Keratinocyte (primary cell): ENCODE data around the gene GJD2. TPM values are rescaled to one million over a fixed set of nuclear protein-coding genes. Genes with fewer than 3 reads are reported as not detected.

Experiments used
- DNase-seq: peaks from one replicate; pipeline ENCODE4 v3.0.0-alpha.2; 2011; ENCODE audit warnings: low read depth, missing footprints, low spot score
- FAIRE-seq: peaks from 2 replicates; lab custom pipeline; 2011; peaks lifted over from hg19 to GRCh38; lab: Jason Lieb, UNC
- H2AFZ ChIP-seq: 2 replicates; pipeline ENCODE4 v1.6.0; 2012; ENCODE audit warnings: low read length, control low read depth, inconsistent platforms; ENCODE audit not compliant: control insufficient read depth
- H3K27ac ChIP-seq: 2 replicates; pipeline ENCODE4 v1.5.1; 2011; ENCODE audit warnings: low read length; ENCODE audit not compliant: control insufficient read depth, insufficient read depth
- H3K27me3 ChIP-seq: 3 replicates; pipeline ENCODE4 v1.6.0; 2011; ENCODE audit warnings: low read length; ENCODE audit not compliant: control insufficient read depth, insufficient read depth; ENCODE audit errors: extremely low read depth
- H3K36me3 ChIP-seq, 2 experiments: 2 replicates in 1 of 2; 3 replicates in 1 of 2; pipeline ENCODE4 v1.5.1; 2011; ENCODE audit warnings: low read length in 2 of 2, mild to moderate bottlenecking in 1 of 2; ENCODE audit not compliant: control insufficient read depth in 2 of 2, insufficient read depth in 2 of 2; ENCODE audit errors: extremely low read depth in 1 of 2
- H3K4me1 ChIP-seq: 3 replicates; pipeline ENCODE4 v1.5.1; 2011; ENCODE audit warnings: low read length; ENCODE audit not compliant: control insufficient read depth, insufficient read depth; ENCODE audit errors: extremely low read depth
- H3K4me2 ChIP-seq: 3 replicates; pipeline ENCODE4 v1.6.0; 2011; ENCODE audit warnings: low read depth, low read length; ENCODE audit not compliant: control insufficient read depth, insufficient read depth; ENCODE audit errors: extremely low read depth
- H3K4me3 ChIP-seq, 3 experiments: fragments of 200-600 bp in 1 of 3; sonication (generic) in 1 of 3; 2 replicates in 2 of 3; 3 replicates in 1 of 3; pipeline ENCODE4 v1.5.1; 2011 to 2016; ENCODE audit warnings: low read length in 3 of 3, mild to moderate bottlenecking in 3 of 3, control low read depth in 2 of 3, inconsistent platforms in 1 of 3, low read depth in 1 of 3, mixed read lengths in 1 of 3, mixed run types in 1 of 3, moderate library complexity in 1 of 3; ENCODE audit not compliant: control insufficient read depth in 2 of 3, insufficient read depth in 2 of 3; ENCODE audit errors: extremely low read depth in 1 of 3
- H3K79me2 ChIP-seq: 2 replicates; pipeline ENCODE4 v1.6.0; 2012; ENCODE audit warnings: low read length; ENCODE audit not compliant: control insufficient read depth, insufficient read depth
- H3K9ac ChIP-seq: 3 replicates; pipeline ENCODE4 v1.6.0; 2011; ENCODE audit warnings: low read length; ENCODE audit not compliant: control insufficient read depth, insufficient read depth; ENCODE audit errors: extremely low read depth
- H3K9me1 ChIP-seq: 3 replicates; pipeline ENCODE4 v1.6.0; 2011; ENCODE audit warnings: low read length; ENCODE audit not compliant: control insufficient read depth, insufficient read depth; ENCODE audit errors: extremely low read depth
- H3K9me3 ChIP-seq: 2 replicates; pipeline ENCODE4 v1.5.1; 2012; ENCODE audit warnings: low read depth, low read length; ENCODE audit not compliant: control insufficient read depth
- H4K20me1 ChIP-seq: 3 replicates; pipeline ENCODE4 v1.6.0; 2011; ENCODE audit warnings: low read length; ENCODE audit not compliant: control insufficient read depth, insufficient read depth; ENCODE audit errors: extremely low read depth
- CTCF ChIP-seq, 3 experiments: IDR thresholded peaks in 1 of 3; conservative IDR thresholded peaks in 1 of 3; optimal IDR thresholded peaks in 1 of 3; 2 replicates in 2 of 3; 3 replicates in 1 of 3; pipeline versions ENCODE3 to v1.5.1; 2011; ENCODE audit warnings: low read length in 3 of 3, mild to moderate bottlenecking in 3 of 3, moderate library complexity in 2 of 3, control low read depth in 1 of 3, inconsistent platforms in 1 of 3; ENCODE audit not compliant: insufficient read depth in 2 of 3; ENCODE audit errors: extremely low read depth in 1 of 3
- EZH2 ChIP-seq: IDR thresholded peaks from one replicate; pipeline ENCODE4 v1.6.1; 2012; ENCODE audit warnings: inconsistent platforms, mild to moderate bottlenecking, low read length, moderate library complexity
- dilution Hi-C: fragments of 300-500 bp; cut with MboI; formaldehyde crosslinking; loops from one replicate; pipeline ENCODE4 v1.7.0; 2020; ENCODE audit warnings: low sequenced_read_pairs; ENCODE audit not compliant: extremely low pct_ligation_motif_present
- polyA plus RNA-seq, 5 experiments: library from polyadenylated mRNA; depleted of rRNA in 3 of 5; stranded (reverse) in 3 of 5; stranded (forward) in 1 of 5; unstranded in 1 of 5; fragments of >200 nt; gene quantifications; 1 replicate in 1 of 5; 2 replicates in 3 of 5; 3 replicates in 1 of 5; pipeline versions ENCODE4 v1.2.1 to v1.2.3, GENCODE V29; 2011 to 2012; ENCODE audit warnings: missing spikeins in 2 of 5, low read depth in 1 of 5, low replicate concordance in 1 of 5

The GJD2 gene
- polyA plus RNA-seq, 1 donor (not counting 4 experiments of a cell fraction or from before 2014, with no cell fraction given) = not detected

GRCh38 chr15:34733621-34734020 is 21.2 kb downstream of the GJD2 start:
- no peak for FAIRE-seq
- Histone ChIP-seq H3K4me2 (no peak overlapping the region), H3K36me3 (no peaks in the 10 kb centered on the region), H3K27me3 (peaks cover 7% of the 10 kb centered on the region), H3K4me1 (peaks cover 4% of the 10 kb centered on the region), H3K79me2 (no peaks in the 10 kb centered on the region), H3K9ac (no peak overlapping the region), H3K4me3 (no peak overlapping the region), H4K20me1 (no peaks in the 10 kb centered on the region), H3K9me3 (no peaks in the 10 kb centered on the region), H3K27ac (no peak overlapping the region), H2AFZ (no peak overlapping the region), H3K9me1 (no peaks in the 10 kb centered on the region)
- dilution Hi-C loops = no loop called here
- no peak for DNase-seq
- TF ChIP-seq EZH2 (no peak), CTCF (optimal IDR thresholded peaks at IDR 0.05 in 1 of 3, IDR thresholded peaks at IDR 0.05 in 1 of 3, conservative IDR thresholded peaks at IDR 0.05 in 1 of 3; ENCODE audit: extremely low read depth in 1 of 3, insufficient read depth in 2 of 3, low read length in 3 of 3) (no peak)

GRCh38 chr15:34732430-34732829 is 22.4 kb downstream of the GJD2 start:
- no peaks in the 10 kb centered on the region for H3K79me2 ChIP-seq
- no peaks in the 10 kb centered on the region for H3K9me3 ChIP-seq
- FAIRE-seq (no peak), DNase-seq (no peak)
- no peak overlapping the region for H3K9ac ChIP-seq
- H3K4me1 ChIP-seq = peaks cover 4% of the 10 kb centered on the region
- H3K27me3 ChIP-seq = peaks cover 4% of the 10 kb centered on the region
- H3K27ac ChIP-seq = no peak overlapping the region
- no peaks in the 10 kb centered on the region for H4K20me1 ChIP-seq
- dilution Hi-C loops = no loop called here
- H3K4me2 ChIP-seq = no peak overlapping the region
- H3K9me1 ChIP-seq = no peaks in the 10 kb centered on the region
- H3K4me3 ChIP-seq = no peak overlapping the region
- no peak overlapping the region for H2AFZ ChIP-seq
- H3K36me3 ChIP-seq = no peaks in the 10 kb centered on the region
- TF ChIP-seq CTCF (optimal IDR thresholded peaks at IDR 0.05 in 1 of 3, IDR thresholded peaks at IDR 0.05 in 1 of 3, conservative IDR thresholded peaks at IDR 0.05 in 1 of 3; ENCODE audit: extremely low read depth in 1 of 3, insufficient read depth in 2 of 3, low read length in 3 of 3) (no peak), EZH2 (no peak)
